GM19324 (cell line): ENCODE measurements around the gene RUNDC1.
A peak's percentile ranks its signal among the peaks of the same experiment; 100 is the strongest.
"Not testable (repeated sequence)": the region's sequence is repeated elsewhere in the genome, so short reads cannot be mapped to it uniquely, and the experiment has no call there.

Experiments used
- ATAC-seq: cut with Tn5 transposase; IDR thresholded peaks from one replicate; pipeline ENCODE4 v1.9.1; 2021; ENCODE audit warnings: mild to moderate bottlenecking, moderate library complexity; ENCODE audit not compliant: unreplicated experiment, low FRiP score

The RUNDC1 gene

GRCh38 chr17:42989726-42990652 is 9.6 kb downstream of the RUNDC1 start:
- ATAC-seq = no peak

- ATAC-seq = no peak
These were observed 11.1 kb downstream of the RUNDC1 start for GRCh38 chr17:42991471-42991870.

- ATAC-seq = no peak
These were observed 12.5 kb downstream of the RUNDC1 start for GRCh38 chr17:42992872-42993271.

GRCh38 chr17:42993913-42994312 is 13.5 kb downstream of the RUNDC1 start:
- ATAC-seq = not testable (repeated sequence)

GRCh38 chr17:42997390-42997983 is 17.1 kb downstream of the RUNDC1 start:
- ATAC-seq = no peak

- peak; percentile 91 for ATAC-seq
These were observed 17.9 kb downstream of the RUNDC1 start, which contains the start of gene RPL27 for GRCh38 chr17:42997984-42998938. RPL27 (plus strand) TSS chr17:42998419; CDS start chr17:42998751, 332 bp downstream.

GRCh38 chr17:42999003-42999525 is 18.7 kb downstream of the RUNDC1 start:
- ATAC-seq = no peak

- ATAC-seq = not testable (repeated sequence)
These were observed 20.5 kb downstream of the RUNDC1 start for GRCh38 chr17:43000894-43001293.

- no peak for ATAC-seq
These were observed 23.3 kb downstream of the RUNDC1 start for GRCh38 chr17:43003542-43004172.

GRCh38 chr17:43006639-43007551 is 26.5 kb downstream of the RUNDC1 start, which contains the start of gene IFI35:
IFI35 (plus strand) TSS chr17:43006784; CDS start chr17:43006948, 164 bp downstream.
- peak; percentile 79 for ATAC-seq

GRCh38 chr17:43010667-43011308 is 30.4 kb downstream of the RUNDC1 start:
- no peak for ATAC-seq

- ATAC-seq = no peak
These were observed 31.5 kb downstream of the RUNDC1 start for GRCh38 chr17:43011728-43012472.

GRCh38 chr17:43013296-43013695 is 32.9 kb downstream of the RUNDC1 start:
- ATAC-seq = no peak

- ATAC-seq = no peak
These were observed 33.8 kb downstream of the RUNDC1 start for GRCh38 chr17:43014020-43014648.

GRCh38 chr17:43014649-43015542 is 34.5 kb downstream of the RUNDC1 start:
- no peak for ATAC-seq

GRCh38 chr17:43015579-43015978 is 35.2 kb downstream of the RUNDC1 start:
- no peak for ATAC-seq
